ENCODE data around the gene DPH3.

Gene DPH3

GRCh38 chr3:16227566-16227965 lies 37.2 kb downstream of the DPH3 start:
- DNase-seq: no peak

- DNase-seq: no peak
Observed at GRCh38 chr3:16224325-16224724, 40.4 kb downstream of the DPH3 start.

GRCh38 chr3:16222547-16222946 lies 42.2 kb downstream of the DPH3 start:
- DNase-seq: no peak

GRCh38 chr3:16221990-16222389 lies 42.8 kb downstream of the DPH3 start:
- no peak for DNase-seq

- no peak for DNase-seq
Observed at GRCh38 chr3:16219777-16220176, 45.0 kb downstream of the DPH3 start.

GRCh38 chr3:16216373-16216935 lies 48.3 kb downstream of the DPH3 start:
- DNase-seq: no peak

GRCh38 chr3:16214366-16214765 lies 50.4 kb downstream of the DPH3 start:
- DNase-seq: no peak

GRCh38 chr3:16211176-16211904 lies 53.4 kb downstream of the DPH3 start:
- no peak for DNase-seq

Data from activated CD4-positive, alpha-beta T cell treated with anti-CD3 and anti-CD28 coated beads for 1 hour (primary cell).